CD14-positive monocyte (primary cell): Measurements from ENCODE around the gene KLHL40. TPM values are rescaled to one million over a fixed set of nuclear protein-coding genes. Genes with fewer than 3 reads are reported as not detected.
A peak's percentile ranks its signal among the peaks of the same experiment; 100 is the strongest.

ENCODE experiments used
- DNase-seq, 3 donors: peaks; one replicate each; pipeline ENCODE4 v3.0.0-alpha.2; 2011 to 2022
- H2AFZ ChIP-seq: 2 replicates; pipeline ENCODE4 v1.6.0; 2012; ENCODE audit warnings: mild to moderate bottlenecking, low read depth, low read length, inconsistent platforms; ENCODE audit not compliant: insufficient read depth, poor library complexity, severe bottlenecking
- H3K27ac ChIP-seq, 2 donors: 1 replicate in 1 of 2; 2 replicates in 1 of 2; pipeline ENCODE4 v1.5.1; 2012 to 2013; ENCODE audit warnings: low read length in 2 of 2, control low read depth in 1 of 2, inconsistent platforms in 1 of 2, low read depth in 1 of 2, mild to moderate bottlenecking in 1 of 2
- H3K27me3 ChIP-seq, 2 donors: one replicate each; pipeline versions ENCODE4 v1.6.0 to v1.6.1; 2011 to 2013; ENCODE audit warnings: low read length in 2 of 2; ENCODE audit not compliant: control insufficient read depth in 2 of 2, insufficient read depth in 2 of 2
- H3K36me3 ChIP-seq, 2 donors: replicated peaks in 1 of 2; 1 replicate in 1 of 2; 2 replicates in 1 of 2; pipeline versions ENCODE4 v1.5.1 to v1.6.1; 2012 to 2013; ENCODE audit warnings: low read length in 2 of 2, control low read depth in 1 of 2, inconsistent platforms in 1 of 2, mild to moderate bottlenecking in 1 of 2; ENCODE audit not compliant: insufficient read depth in 2 of 2, control insufficient read depth in 1 of 2
- H3K4me1 ChIP-seq, 2 donors: 1 replicate in 1 of 2; 2 replicates in 1 of 2; pipeline versions ENCODE4 v1.5.1 to v1.6.1; 2012 to 2013; ENCODE audit warnings: low read length in 2 of 2, control low read depth in 1 of 2, inconsistent platforms in 1 of 2, mild to moderate bottlenecking in 1 of 2, moderate library complexity in 1 of 2; ENCODE audit not compliant: insufficient read depth in 2 of 2, control insufficient read depth in 1 of 2
- H3K4me2 ChIP-seq: replicated peaks from 2 replicates; pipeline ENCODE3; 2012; ENCODE audit warnings: low read length, moderate library complexity, mild to moderate bottlenecking; ENCODE audit not compliant: poor library complexity, severe bottlenecking; ENCODE audit errors: extremely low read depth
- H3K4me3 ChIP-seq, 3 experiments: fragments of 200-600 bp in 1 of 3; sonication (generic) in 1 of 3; replicated peaks in 1 of 3; 1 replicate in 2 of 3; 2 replicates in 1 of 3; pipeline ENCODE4 v1.5.1; 2011 to 2013; ENCODE audit warnings: low read length in 3 of 3, mild to moderate bottlenecking in 3 of 3, control low read depth in 2 of 3, low read depth in 2 of 3, inconsistent platforms in 1 of 3, moderate library complexity in 1 of 3
- H3K79me2 ChIP-seq: 2 replicates; pipeline ENCODE4 v1.6.0; 2012; ENCODE audit warnings: mild to moderate bottlenecking, control low read depth, inconsistent platforms, low read length, moderate library complexity; ENCODE audit not compliant: insufficient read depth
- H3K9ac ChIP-seq: 2 replicates; pipeline ENCODE4 v1.6.0; 2017; ENCODE audit warnings: low read length, mild to moderate bottlenecking; ENCODE audit not compliant: insufficient read depth, poor library complexity, severe bottlenecking
- H3K9me3 ChIP-seq, 2 donors: replicated peaks in 1 of 2; 1 replicate in 1 of 2; 2 replicates in 1 of 2; pipeline versions ENCODE4 v1.5.1 to v1.6.1; 2012 to 2013; ENCODE audit warnings: low read length in 2 of 2, control low read depth in 1 of 2; ENCODE audit not compliant: control insufficient read depth in 1 of 2, insufficient read depth in 1 of 2
- H4K20me1 ChIP-seq: 2 replicates; pipeline ENCODE4 v1.6.0; 2012; ENCODE audit warnings: mild to moderate bottlenecking, low read length, control low read depth, moderate library complexity; ENCODE audit not compliant: insufficient read depth
- H3K27ac Mint-ChIP-seq, 7 donors: one replicate each; pipeline ENCODE4 v1.8.0; 2020; ENCODE audit warnings: mild to moderate bottlenecking in 7 of 7, mixed read lengths in 7 of 7, moderate library complexity in 6 of 7, inconsistent platforms in 2 of 7
- H3K27me3 Mint-ChIP-seq, 3 donors: one replicate each; pipeline ENCODE4 v1.8.0; 2021 to 2022; ENCODE audit warnings: low read depth in 3 of 3, mild to moderate bottlenecking in 3 of 3, mixed read lengths in 3 of 3, moderate library complexity in 3 of 3, inconsistent platforms in 1 of 3
- H3K36me3 Mint-ChIP-seq, 2 donors: one replicate each; pipeline ENCODE4 v1.8.0; 2020; ENCODE audit warnings: mixed read lengths in 2 of 2, inconsistent platforms in 1 of 2, mild to moderate bottlenecking in 1 of 2
- H3K4me1 Mint-ChIP-seq: one replicate; pipeline ENCODE4 v1.8.0; 2020; ENCODE audit warnings: mild to moderate bottlenecking, mixed read lengths
- H3K4me3 Mint-ChIP-seq, 2 donors: one replicate each; pipeline ENCODE4 v1.8.0; 2020; ENCODE audit warnings: mild to moderate bottlenecking in 2 of 2, mixed read lengths in 2 of 2, moderate library complexity in 1 of 2
- H3K9me3 Mint-ChIP-seq, 7 donors: one replicate each; pipeline ENCODE4 v1.8.0; 2020 to 2022; ENCODE audit warnings: mixed read lengths in 7 of 7, mild to moderate bottlenecking in 6 of 7, moderate library complexity in 6 of 7, inconsistent platforms in 2 of 7
- CTCF ChIP-seq: fragments of 200-600 bp; IDR thresholded peaks from one replicate; pipeline ENCODE4 v1.8.0; 2022; ENCODE audit warnings: antibody characterized with exemption, mild to moderate bottlenecking
- WGBS: methylation state at CpG from one replicate; pipeline ENCODE4 v1.1.5; 2013; ENCODE audit warnings: missing lambda C conversion rate; ENCODE audit not compliant: insufficient coverage; 5-methylcytosine and 5-hydroxymethylcytosine counted together
- intact Hi-C, 2 donors: fragments of 100-400 bp; cut with micrococcal nuclease; formaldehyde crosslinking; loops; one replicate each; pipeline versions ENCODE4 v1.15.0 to v1.15.1; 2023
- polyA plus RNA-seq, 3 donors: library from polyadenylated mRNA; depleted of rRNA in 1 of 3; unstranded in 2 of 3; stranded (reverse) in 1 of 3; fragments of 300-500 nt in 2 of 3; fragments of >200 nt in 1 of 3; fragmentation: Illumina TruSeq in 2 of 3; gene quantifications; 1 replicate in 2 of 3; 2 replicates in 1 of 3; pipeline ENCODE4 v1.2.3, GENCODE V29; 2012 to 2021

The KLHL40 gene
- polyA plus RNA-seq, 3 donors: not detected

DNA sequence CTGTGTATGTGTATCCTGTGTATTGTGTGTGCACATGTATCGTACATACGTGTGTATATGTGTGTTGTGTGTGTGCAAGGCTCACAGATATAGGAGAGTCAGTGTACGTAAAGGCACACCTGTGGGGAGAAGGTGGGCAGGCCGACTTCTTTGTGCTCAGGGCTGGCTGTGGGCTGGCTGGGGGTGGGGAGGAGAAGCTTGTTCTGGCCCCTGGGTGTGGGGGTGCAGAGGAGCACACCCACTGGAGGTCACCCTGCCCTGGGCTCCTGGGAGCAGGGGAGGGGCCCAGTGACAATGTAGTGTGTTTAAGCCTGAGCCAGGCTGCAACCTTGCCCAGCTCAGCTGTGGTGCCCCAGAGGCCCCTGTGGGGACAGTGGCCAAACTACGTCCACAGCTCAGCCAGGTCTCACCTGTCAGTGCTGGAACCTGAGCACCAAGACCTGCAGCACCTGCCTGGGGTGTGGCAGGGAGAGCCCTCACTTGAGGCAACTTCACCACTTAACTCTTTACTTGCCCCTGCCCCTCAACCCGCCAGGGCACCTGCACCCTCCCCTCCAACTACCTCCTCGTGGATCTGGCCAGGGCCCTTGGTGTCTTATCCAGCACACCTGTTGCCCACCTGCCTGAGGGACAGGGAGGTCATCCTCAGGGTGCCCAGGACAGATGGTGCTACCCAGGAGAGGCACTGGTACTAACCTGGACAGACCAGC lies 19.9 kb downstream of the KLHL40 start:
- no peak for TF ChIP-seq CTCF
- peaks cover 1% of the 10 kb centered on the region for H3K4me1 Mint-ChIP-seq

GRCh38 chr3:42705962-42706585 lies 20.7 kb downstream of the KLHL40 start:
- Histone ChIP-seq H3K36me3 (no peaks in the 10 kb centered on the region), H3K27me3 (peaks cover 0 to 2% of the 10 kb centered on the region in 2 donors), H3K9me3 (no peaks in the 10 kb centered on the region), H3K79me2 (no peaks in the 10 kb centered on the region), H4K20me1 (no peaks in the 10 kb centered on the region), H3K9ac (no peak overlapping the region), H3K27ac (no peak overlapping the region), H3K4me2 (no peak overlapping the region), H3K4me3 (no peak overlapping the region), H2AFZ (no peak overlapping the region), H3K4me1 (no peaks in the 10 kb centered on the region)
- Mint-ChIP-seq H3K27ac (peak overlapping the region in 1 of 7 donors; percentile 77), H3K4me1 (peaks cover under 1% of the 10 kb centered on the region), H3K36me3 (no peaks in the 10 kb centered on the region), H3K4me3 (no peak overlapping the region), H3K9me3 (no peaks in the 10 kb centered on the region), H3K27me3 (peaks cover 3 to 10% (median 5%) of the 10 kb centered on the region in 3 donors)
- intact Hi-C loops: no loop called here
- no peak for DNase-seq
- WGBS: 81% methylated on average over 9 of the region's 10 CpGs
- TF ChIP-seq CTCF: no peak

More for the DNA sequence above, 19.9 kb downstream of the KLHL40 start:
- 86% methylated on average over 7 of the region's 7 CpGs for whole genome bisulfite sequencing
- H3K9ac ChIP-seq: no peak overlapping the region
- H3K27ac ChIP-seq: no peak overlapping the region
- H3K36me3 Mint-ChIP-seq: no peaks in the 10 kb centered on the region
- no peaks in the 10 kb centered on the region for H3K36me3 ChIP-seq
- peaks cover 0 to 2% of the 10 kb centered on the region in 2 donors for H3K27me3 ChIP-seq
- H3K9me3 ChIP-seq: no peaks in the 10 kb centered on the region
- no peak overlapping the region for H2AFZ ChIP-seq
- no peaks in the 10 kb centered on the region for H3K9me3 Mint-ChIP-seq
- H3K4me3 ChIP-seq: no peak overlapping the region
- intact Hi-C loops: no loop called here
- no peak for DNase-seq
- no peak overlapping the region for H3K4me3 Mint-ChIP-seq
- no peaks in the 10 kb centered on the region for H4K20me1 ChIP-seq
- H3K4me2 ChIP-seq: no peak overlapping the region
- H3K4me1 ChIP-seq: no peaks in the 10 kb centered on the region
- H3K27me3 Mint-ChIP-seq: peaks cover 5 to 11% (median 6%) of the 10 kb centered on the region in 3 donors
- no peaks in the 10 kb centered on the region for H3K79me2 ChIP-seq
- peak overlapping the region in 1 of 7 donors; percentile 77 for H3K27ac Mint-ChIP-seq
